SK-N-SH (cell line): ENCODE measurements around the gene CCDC183. TPM values are rescaled to one million over a fixed set of nuclear protein-coding genes. Genes with fewer than 3 reads are reported as not detected.

Experiments used
- CTCF ChIA-PET: fragments of 300-600, 350-600 bp; formaldehyde crosslinking; extraction: SDS; loops from one replicate; lab custom pipeline; 2021; lab: Yijun Ruan, JAX
- POLR2A ChIA-PET: fragments of 350-600 bp; sonication (Branson Sonifier 250); formaldehyde crosslinking; extraction: SDS; loops from one replicate; lab custom pipeline; 2020; ENCODE audit warnings: antibody characterized with exemption, inconsistent platforms; lab: Yijun Ruan, JAX
- DNase-seq: peaks from one replicate; pipeline ENCODE4 v3.0.0; 2012
- H2AFZ ChIP-seq: fragments of 200-600 bp; sonication (generic); 2 replicates; pipeline ENCODE4 v1.8.1; 2016; ENCODE audit warnings: antibody characterized with exemption, mild to moderate bottlenecking, low read depth
- H3F3A ChIP-seq: fragments of 200-600 bp; sonication (generic); replicated peaks from 2 replicates; pipeline ENCODE3; 2016; ENCODE audit warnings: antibody characterized with exemption, mild to moderate bottlenecking; ENCODE audit not compliant: insufficient read depth
- H3K27ac ChIP-seq, 2 experiments: fragments of 200-500 bp in 1 of 2; fragments of 200-600 bp in 1 of 2; sonication (Bioruptor generic) in 1 of 2; sonication (generic), shearing (Covaris generic) in 1 of 2; 2 replicates each; pipeline versions ENCODE4 v1.5.1 to v1.6.1; 2014 to 2016; ENCODE audit warnings: low read depth in 2 of 2, inconsistent platforms in 1 of 2, low read length in 1 of 2, mild to moderate bottlenecking in 1 of 2, mixed read lengths in 1 of 2
- H3K27me3 ChIP-seq: fragments of 200-600 bp; sonication (generic), shearing (Covaris generic); 2 replicates; pipeline ENCODE4 v1.6.1; 2016; ENCODE audit warnings: mixed run types; ENCODE audit not compliant: insufficient read depth
- H3K36me3 ChIP-seq, 2 experiments: fragments of 200-500 bp in 1 of 2; fragments of 200-600 bp in 1 of 2; sonication (Bioruptor generic) in 1 of 2; sonication (generic) in 1 of 2; replicated peaks in 1 of 2; 2 replicates each; pipeline versions ENCODE3 to v1.5.1; 2014 to 2016; ENCODE audit warnings: low read length in 1 of 2, mild to moderate bottlenecking in 1 of 2; ENCODE audit not compliant: insufficient read depth in 2 of 2, control insufficient read depth in 1 of 2
- H3K4me1 ChIP-seq, 2 experiments: fragments of 200-500 bp in 1 of 2; fragments of 200-600 bp in 1 of 2; sonication (Bioruptor generic) in 1 of 2; sonication (generic), shearing (Covaris generic) in 1 of 2; 2 replicates each; pipeline versions ENCODE4 v1.5.1 to v1.6.1; 2014 to 2016; ENCODE audit warnings: low read depth in 1 of 2, low read length in 1 of 2, mixed run types in 1 of 2; ENCODE audit not compliant: insufficient read depth in 2 of 2, control insufficient read depth in 1 of 2
- H3K4me2 ChIP-seq: fragments of 200-600 bp; sonication (generic), shearing (Covaris generic); 2 replicates; pipeline ENCODE4 v1.6.1; 2017; ENCODE audit warnings: mixed run types
- H3K4me3 ChIP-seq, 2 experiments: fragments of 200-500 bp in 1 of 2; fragments of 200-600 bp in 1 of 2; sonication (Bioruptor generic) in 1 of 2; sonication (generic), shearing (Covaris generic) in 1 of 2; 2 replicates each; pipeline versions ENCODE4 v1.5.1 to v1.8.1; 2014 to 2016; ENCODE audit warnings: low read depth in 2 of 2, inconsistent platforms in 1 of 2, low read length in 1 of 2, mild to moderate bottlenecking in 1 of 2, mixed read lengths in 1 of 2, moderate library complexity in 1 of 2
- H3K79me2 ChIP-seq: fragments of 200-600 bp; sonication (generic); 2 replicates; pipeline ENCODE4 v1.8.1; 2017; ENCODE audit warnings: mild to moderate bottlenecking; ENCODE audit not compliant: insufficient read depth
- H3K9ac ChIP-seq: fragments of 200-600 bp; sonication (generic); 2 replicates; pipeline ENCODE4 v1.6.1; 2017; ENCODE audit warnings: mixed run types
- H3K9me2 ChIP-seq: fragments of 200-600 bp; sonication (generic); 2 replicates; pipeline ENCODE4 v1.6.1; 2017; ENCODE audit warnings: mixed run types
- H3K9me3 ChIP-seq: fragments of 200-600 bp; sonication (generic); 2 replicates; pipeline ENCODE4 v1.6.1; 2017; ENCODE audit warnings: mixed run types, mild to moderate bottlenecking, moderate library complexity
- H4K20me1 ChIP-seq: fragments of 200-600 bp; sonication (generic); 2 replicates; pipeline ENCODE4 v1.6.1; 2017; ENCODE audit warnings: mild to moderate bottlenecking, mixed run types; ENCODE audit not compliant: insufficient read depth
- CHD2 ChIP-seq: fragments of 150-350 bp; IDR thresholded peaks from 2 replicates; pipeline ENCODE4 v1.6.1; 2018; ENCODE audit warnings: low read length; ENCODE audit not compliant: partially characterized antibody
- MXI1 ChIP-seq: IDR thresholded peaks from 2 replicates; pipeline ENCODE4 v1.6.1; 2012; ENCODE audit warnings: mild to moderate bottlenecking, low read depth, low read length, improper control_type of control experiment
- NFIC ChIP-seq: IDR thresholded peaks from 2 replicates; pipeline ENCODE4 v1.4.0; 2012; ENCODE audit warnings: borderline replicate concordance
- RAD21 ChIP-seq: IDR thresholded peaks from 2 replicates; pipeline ENCODE4 v1.6.1; 2012; ENCODE audit warnings: mild to moderate bottlenecking, low read length
- WGBS: methylation state at CpG from one replicate; pipeline ENCODE4 v1.1.6; 2017; ENCODE audit warnings: low lambda C conversion rate; 5-methylcytosine and 5-hydroxymethylcytosine counted together
- polyA plus RNA-seq, 3 experiments: library from polyadenylated mRNA; depleted of rRNA; stranded (reverse); fragments of >200 nt; gene quantifications; 2 replicates each; pipeline ENCODE4 v1.2.3, GENCODE V29; 2012
- TF ChIP-seq, protein P1 (sequence below): IDR thresholded peaks from 2 replicates; pipeline ENCODE4 v1.4.0; 2012; ENCODE audit warnings: low read depth, borderline replicate concordance

Gene CCDC183
- polyA plus RNA-seq, 1 of the 3 experiments (the other 2 are of a cell fraction): 5.3 TPM

DNA sequence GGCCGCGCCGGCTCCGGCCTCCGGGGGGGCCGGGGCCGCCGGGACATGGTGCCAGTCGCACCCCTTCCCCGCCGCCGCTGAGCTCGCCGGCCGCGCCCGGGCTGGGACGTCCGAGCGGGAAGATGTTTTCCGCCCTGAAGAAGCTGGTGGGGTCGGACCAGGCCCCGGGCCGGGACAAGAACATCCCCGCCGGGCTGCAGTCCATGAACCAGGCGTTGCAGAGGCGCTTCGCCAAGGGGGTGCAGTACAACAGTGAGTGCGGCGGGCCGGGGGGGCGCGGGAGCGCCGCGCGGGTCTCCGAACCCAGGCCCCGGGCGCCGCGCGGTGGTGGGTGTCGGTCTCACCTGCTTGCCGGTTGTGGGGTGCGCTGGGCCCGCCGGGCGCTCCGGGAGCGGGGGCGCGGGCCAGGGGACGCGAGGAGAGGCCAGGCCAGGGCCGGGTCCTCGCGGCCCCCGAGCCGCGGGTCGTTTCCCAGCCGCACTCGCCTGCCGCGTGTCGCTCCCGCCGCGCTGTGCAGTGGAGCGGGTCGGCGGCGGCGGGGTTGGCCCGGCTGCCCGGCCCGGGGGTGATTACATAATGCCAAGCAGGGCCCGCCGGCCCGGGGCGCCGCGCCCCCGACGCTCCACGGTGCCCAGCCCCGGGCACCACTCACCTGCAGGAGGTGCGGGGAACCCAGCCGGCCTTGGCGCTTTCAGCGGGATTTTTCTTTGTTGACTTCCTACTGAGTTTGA is 12.1 kb downstream of the CCDC183 start:
- Histone ChIP-seq H3K27me3 (no peaks in the 10 kb centered on the region), H3K9ac (peak overlapping the region; percentile 89), H3K4me1 (peaks cover 20 to 22% of the 10 kb centered on the region in 2 experiments; a peak in 3 of 4 replicates), H2AFZ (peak overlapping the region; percentile 56; the same call in 1 of the 2 replicates), H3K4me2 (peak overlapping the region; percentile 76), H3K79me2 (peaks cover 53% of the 10 kb centered on the region), H3K9me3 (no peaks in the 10 kb centered on the region), H3K9me2 (no peaks in the 10 kb centered on the region), H3K4me3 (peak overlapping the region; percentile 66 to 96), H4K20me1 (peaks cover 24% of the 10 kb centered on the region), H3F3A (no peaks in the 10 kb centered on the region), H3K36me3 (peaks cover 16 to 25% of the 10 kb centered on the region in 2 experiments), H3K27ac (peak overlapping the region; percentile 55 to 86; a peak in 3 of 4 replicates)
- TF ChIP-seq MXI1: peak; percentile 33; the same call in 1 of the 2 replicates
- TF ChIP-seq, protein P1, sequence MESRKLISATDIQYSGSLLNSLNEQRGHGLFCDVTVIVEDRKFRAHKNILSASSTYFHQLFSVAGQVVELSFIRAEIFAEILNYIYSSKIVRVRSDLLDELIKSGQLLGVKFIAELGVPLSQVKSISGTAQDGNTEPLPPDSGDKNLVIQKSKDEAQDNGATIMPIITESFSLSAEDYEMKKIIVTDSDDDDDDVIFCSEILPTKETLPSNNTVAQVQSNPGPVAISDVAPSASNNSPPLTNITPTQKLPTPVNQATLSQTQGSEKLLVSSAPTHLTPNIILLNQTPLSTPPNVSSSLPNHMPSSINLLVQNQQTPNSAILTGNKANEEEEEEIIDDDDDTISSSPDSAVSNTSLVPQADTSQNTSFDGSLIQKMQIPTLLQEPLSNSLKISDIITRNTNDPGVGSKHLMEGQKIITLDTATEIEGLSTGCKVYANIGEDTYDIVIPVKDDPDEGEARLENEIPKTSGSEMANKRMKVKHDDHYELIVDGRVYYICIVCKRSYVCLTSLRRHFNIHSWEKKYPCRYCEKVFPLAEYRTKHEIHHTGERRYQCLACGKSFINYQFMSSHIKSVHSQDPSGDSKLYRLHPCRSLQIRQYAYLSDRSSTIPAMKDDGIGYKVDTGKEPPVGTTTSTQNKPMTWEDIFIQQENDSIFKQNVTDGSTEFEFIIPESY: no peak
- DNase-seq: peak; percentile 78
- WGBS: 0% methylated on average over 9 of the region's 93 CpGs
- CTCF ChIA-PET: interaction anchor here (1.2 to 6.5 kb wide), 6 partner anchors 9 to 47 kb away, joined by 4 to 30 read pairs (median 5); partner anchors contain the start of gene AJM1
- POLR2A ChIA-PET: interaction anchor here (0.9 to 3.2 kb wide), 4 partner anchors 10 to 40 kb away, joined by 3 to 10 read pairs (median 4); partner anchors contain the start of gene AJM1

DNA sequence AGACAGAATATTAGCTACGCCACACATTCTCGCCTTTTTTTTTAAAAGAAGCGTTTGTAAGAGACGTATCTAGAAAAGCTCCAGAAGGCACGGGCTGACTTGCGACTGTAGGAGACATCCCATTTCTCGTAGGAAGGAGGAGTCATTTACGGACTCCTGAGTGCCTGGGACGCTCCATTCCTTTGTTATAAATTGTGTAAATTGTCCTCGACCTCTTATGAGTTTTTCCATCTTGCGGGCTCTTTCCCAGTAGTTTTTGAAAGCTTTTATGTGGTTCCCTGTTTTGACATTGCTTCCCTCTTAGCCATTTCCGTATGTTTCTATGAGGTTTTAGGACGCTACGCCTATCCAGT is 12.6 kb downstream of the CCDC183 start:
- TF ChIP-seq NFIC: no peak
- no peak for TF ChIP-seq CHD2
- no peak for TF ChIP-seq RAD21
- TF ChIP-seq MXI1: 0 out of 2 replicates have a peak, but pooled peaks have one; percentile 7
- TF ChIP-seq, all 33 proteins: peak for 1
- Histone ChIP-seq H3K79me2 (peaks cover 59% of the 10 kb centered on the region), H3F3A (no peaks in the 10 kb centered on the region), H2AFZ (no peak overlapping the region), H3K9ac (peak overlapping the region; percentile 89), H4K20me1 (peaks cover 24% of the 10 kb centered on the region), H3K27me3 (no peaks in the 10 kb centered on the region), H3K4me3 (peak overlapping the region; percentile 66 to 96), H3K9me2 (no peaks in the 10 kb centered on the region), H3K36me3 (peaks cover 20 to 26% of the 10 kb centered on the region in 2 experiments), H3K9me3 (no peaks in the 10 kb centered on the region), H3K27ac (peak overlapping the region; percentile 1 to 41; a peak in 3 of 4 replicates), H3K4me1 (peaks cover 20 to 22% of the 10 kb centered on the region in 2 experiments; a peak in 3 of 4 replicates), H3K4me2 (peak overlapping the region; percentile 76)
- 14% methylated on average over 14 of the region's 14 CpGs for WGBS
- CTCF ChIA-PET: interaction anchor here (1.4 to 6.5 kb wide), 3 partner anchors 16 to 47 kb away, joined by 4 to 30 read pairs (median 13); partner anchors contain the start of gene AJM1
- POLR2A ChIA-PET: interaction anchor here (1.4 kb wide), 1 partner anchor 11 kb away, joined by 3 read pairs; no protein-coding TSS in a partner anchor
- no peak for DNase-seq
